ENCODE measurements around the gene YIPF1. TPM values are rescaled to one million over a fixed set of nuclear protein-coding genes. Genes with fewer than 3 reads are reported as not detected.

YIPF1 gene
- total and polyA plus RNA-seq, 2 donors (not counting 1 experiment from before 2014, with no cell fraction given): 13.9 to 15.8 TPM

DNA sequence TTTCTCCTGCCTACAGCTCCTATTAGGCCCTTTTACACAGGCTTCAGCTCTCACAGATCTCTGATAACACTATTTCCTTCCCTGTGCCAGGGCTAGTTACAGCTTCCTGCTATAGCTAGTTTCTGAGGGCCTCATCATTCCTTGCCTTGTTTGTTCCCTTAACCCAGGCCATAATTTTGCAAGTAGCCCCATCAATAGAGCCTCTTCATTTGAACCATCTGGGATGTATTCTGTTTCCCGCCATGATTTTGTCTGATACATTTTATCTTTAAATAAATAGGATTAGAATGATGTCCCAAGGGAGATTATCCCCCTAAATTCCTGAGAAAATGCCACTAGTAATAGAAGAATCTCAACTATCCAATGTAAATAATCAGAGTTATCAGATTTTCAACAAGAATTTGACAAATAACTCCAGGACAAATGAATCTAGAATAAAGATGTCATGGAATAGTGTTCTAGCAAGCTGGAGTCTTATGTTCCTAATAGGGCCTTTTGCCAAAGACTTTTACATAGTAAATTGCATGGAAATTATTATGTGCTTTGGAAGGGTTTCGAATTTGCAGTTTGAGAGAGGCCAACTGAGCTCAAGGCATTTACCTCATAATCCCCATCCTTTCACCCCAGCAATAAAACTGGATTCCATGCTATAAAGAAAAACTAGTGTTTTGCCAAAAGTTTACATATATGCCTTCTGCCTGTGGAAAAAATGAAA is 39.8 kb upstream of the YIPF1 start:
- no peak overlapping the region for H3K4me2 ChIP-seq (replicated peaks; ENCODE audit: low read depth, low read length, poor library complexity, severe bottlenecking)
- ChIA-PET CTCF (no interaction called here), POLR2A (interaction anchor here (0.7 kb wide), 1 partner anchor 158 kb away, joined by 7 read pairs; no protein-coding TSS in a partner anchor)
- H3K27me3 ChIP-seq (replicated peaks in 1 of 4; ENCODE audit: control extremely low read depth in 1 of 4, control insufficient read depth in 3 of 4, insufficient read depth in 4 of 4, low read length in 3 of 4): no peaks in the 10 kb centered on the region
- TF ChIP-seq EZH2 (IDR thresholded peaks at IDR 0.05; ENCODE audit: borderline replicate concordance, insufficient read depth, low read depth, low read length, poor library complexity, severe bottlenecking) (no peak), CTCF (IDR thresholded peaks at IDR 0.05) (no peak)
- H3K9ac ChIP-seq (ENCODE audit: low read length): no peak overlapping the region
- no peaks in the 10 kb centered on the region for H4K20me1 ChIP-seq (ENCODE audit: control insufficient read depth, insufficient read depth, low read length, poor library complexity, severe bottlenecking)
- Mint-ChIP-seq H3K9me3 (ENCODE audit: insufficient read depth) (no peaks in the 10 kb centered on the region), H3K4me1 (no peaks in the 10 kb centered on the region), H3K4me3 (no peak overlapping the region), H3K27me3 (no peaks in the 10 kb centered on the region), H3K27ac (no peak overlapping the region)
- no peak for DNase-seq
- H3K4me1 ChIP-seq (ENCODE audit: control insufficient read depth in 2 of 2, insufficient read depth in 2 of 2, low read length in 2 of 2): no peaks in the 10 kb centered on the region
- intact Hi-C loops (cut with micrococcal nuclease): no loop called here
- H3K27ac ChIP-seq (ENCODE audit: low read length in 2 of 2): no peak overlapping the region
- no peaks in the 10 kb centered on the region for H3K79me2 ChIP-seq (ENCODE audit: control insufficient read depth, insufficient read depth, low read length)
- peaks cover 12 to 27% of the 10 kb centered on the region in 2 experiments for H3K36me3 ChIP-seq (replicated peaks in 1 of 2; ENCODE audit: control extremely low read depth in 1 of 2, control insufficient read depth in 1 of 2, extremely low read depth in 1 of 2, insufficient read depth in 2 of 2, low read length in 1 of 2)
- peaks cover 1 to 10% (median 4%) of the 10 kb centered on the region in 3 donors for H3K9me3 ChIP-seq (ENCODE audit: control extremely low read depth in 1 of 3, control insufficient read depth in 2 of 3, insufficient read depth in 1 of 3, low read length in 2 of 3)
- WGBS (ENCODE audit: insufficient coverage): no CpG with 5 or more reads among the region's 2 CpGs
- H2AFZ ChIP-seq (ENCODE audit: insufficient read depth, low read depth, low read length, poor library complexity, severe bottlenecking): no peak overlapping the region
- no peak for ATAC-seq (ENCODE audit: low read depth)
- no peak overlapping the region for H3K4me3 ChIP-seq (ENCODE audit: control extremely low read depth in 1 of 5, extremely low read depth in 1 of 5, insufficient read depth in 1 of 5, low read depth in 2 of 5, low read length in 4 of 5)

DNA sequence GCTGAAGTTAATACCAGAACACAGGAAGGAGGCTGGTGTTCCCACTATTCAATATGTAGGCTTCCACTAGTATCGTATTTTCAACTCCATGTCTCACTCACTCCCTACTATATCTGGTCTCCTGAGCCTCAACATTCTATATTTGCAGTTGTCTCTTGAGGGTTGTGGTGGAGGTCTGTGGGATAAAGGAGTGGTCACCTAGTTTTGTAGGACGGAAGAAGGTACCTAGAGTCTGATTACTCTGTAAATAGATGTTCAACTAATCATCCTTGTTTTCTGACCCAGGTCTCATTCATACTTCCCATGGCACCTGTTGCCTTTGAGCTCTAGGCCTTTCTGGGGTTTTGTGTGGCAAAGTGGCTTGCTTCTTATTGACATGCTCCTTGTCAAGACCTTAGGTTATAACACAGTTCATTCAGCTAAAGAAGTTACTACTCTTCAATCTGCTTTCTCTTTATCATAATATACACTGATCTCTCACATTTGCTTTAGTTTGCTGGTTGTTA is 37.8 kb upstream of the YIPF1 start:
- POLR2A ChIA-PET: interaction anchor here (0.5 kb wide), 1 partner anchor 95 kb away, joined by 5 read pairs; no protein-coding TSS in a partner anchor

More for the DNA sequence above, 37.8 kb upstream of the YIPF1 start:
- Histone ChIP-seq H3K27me3 (replicated peaks in 1 of 4; ENCODE audit: control extremely low read depth in 1 of 4, control insufficient read depth in 3 of 4, insufficient read depth in 4 of 4, low read length in 3 of 4) (no peaks in the 10 kb centered on the region), H3K79me2 (ENCODE audit: control insufficient read depth, insufficient read depth, low read length) (no peaks in the 10 kb centered on the region), H4K20me1 (ENCODE audit: control insufficient read depth, insufficient read depth, low read length, poor library complexity, severe bottlenecking) (no peaks in the 10 kb centered on the region), H3K27ac (ENCODE audit: low read length in 2 of 2) (no peak overlapping the region), H3K4me2 (replicated peaks; ENCODE audit: low read depth, low read length, poor library complexity, severe bottlenecking) (no peak overlapping the region), H3K9me3 (ENCODE audit: control extremely low read depth in 1 of 3, control insufficient read depth in 2 of 3, insufficient read depth in 1 of 3, low read length in 2 of 3) (peaks cover 0 to 7% (median 0%) of the 10 kb centered on the region in 3 donors), H3K4me1 (ENCODE audit: control insufficient read depth in 2 of 2, insufficient read depth in 2 of 2, low read length in 2 of 2) (no peaks in the 10 kb centered on the region), H3K36me3 (replicated peaks in 1 of 2; ENCODE audit: control extremely low read depth in 1 of 2, control insufficient read depth in 1 of 2, extremely low read depth in 1 of 2, insufficient read depth in 2 of 2, low read length in 1 of 2) (peaks cover 10 to 36% of the 10 kb centered on the region in 2 experiments), H2AFZ (ENCODE audit: insufficient read depth, low read depth, low read length, poor library complexity, severe bottlenecking) (no peak overlapping the region), H3K4me3 (ENCODE audit: control extremely low read depth in 1 of 5, extremely low read depth in 1 of 5, insufficient read depth in 1 of 5, low read depth in 2 of 5, low read length in 4 of 5) (no peak overlapping the region), H3K9ac (ENCODE audit: low read length) (no peak overlapping the region)
- intact Hi-C loops (cut with micrococcal nuclease): no loop called here
- H3K4me1 Mint-ChIP-seq: no peaks in the 10 kb centered on the region
- no peak overlapping the region for H3K27ac Mint-ChIP-seq
- no peak for DNase-seq
- no peaks in the 10 kb centered on the region for H3K27me3 Mint-ChIP-seq
- no peak overlapping the region for H3K4me3 Mint-ChIP-seq
- H3K9me3 Mint-ChIP-seq (ENCODE audit: insufficient read depth): no peaks in the 10 kb centered on the region
- no peak for ATAC-seq (ENCODE audit: low read depth)
- no CpG with 5 or more reads among the region's 2 CpGs for WGBS (ENCODE audit: insufficient coverage)
- CTCF ChIA-PET: interaction anchor here (1.0 to 1.1 kb wide), 2 partner anchors 66 to 67 kb away, joined by 3 to 6 read pairs; no protein-coding TSS in a partner anchor
- no peak for TF ChIP-seq EZH2 (IDR thresholded peaks at IDR 0.05; ENCODE audit: borderline replicate concordance, insufficient read depth, low read depth, low read length, poor library complexity, severe bottlenecking)
- no peak for TF ChIP-seq CTCF (IDR thresholded peaks at IDR 0.05)

Measured in B cell (primary cell).